ENCODE data around the gene ARHGAP10.

ARHGAP10 gene

GRCh38 chr4:147739239-147739823, 7.4 kb downstream of the ARHGAP10 start:
- no peak for TF ChIP-seq CTCF (IDR thresholded peaks at IDR 0.05; ENCODE audit: low read depth, low read length, missing control alignments)
- DNase-seq (ENCODE audit: low read depth): no peak
- H3K4me3 ChIP-seq (ENCODE audit: low read depth, low read length): no peak overlapping the region

GRCh38 chr4:147740176-147740575, 8.3 kb downstream of the ARHGAP10 start:
- TF ChIP-seq CTCF (IDR thresholded peaks at IDR 0.05; ENCODE audit: low read depth, low read length, missing control alignments): no peak
- no peak for DNase-seq (ENCODE audit: low read depth)
- no peak overlapping the region for H3K4me3 ChIP-seq (ENCODE audit: low read depth, low read length)

- no peak for TF ChIP-seq CTCF (IDR thresholded peaks at IDR 0.05; ENCODE audit: low read depth, low read length, missing control alignments)
- DNase-seq (ENCODE audit: low read depth): no peak
- H3K4me3 ChIP-seq (ENCODE audit: low read depth, low read length): no peak overlapping the region
These were observed 9.4 kb downstream of the ARHGAP10 start for GRCh38 chr4:147741190-147741788.

GRCh38 chr4:147747787-147748454, 16.0 kb downstream of the ARHGAP10 start:
- DNase-seq (ENCODE audit: low read depth): no peak
- no peak for TF ChIP-seq CTCF (IDR thresholded peaks at IDR 0.05; ENCODE audit: low read depth, low read length, missing control alignments)
- no peak overlapping the region for H3K4me3 ChIP-seq (ENCODE audit: low read depth, low read length)

- no peak for TF ChIP-seq CTCF (IDR thresholded peaks at IDR 0.05; ENCODE audit: low read depth, low read length, missing control alignments)
- peak overlapping the region; percentile 16; the same call in 1 of the 2 replicates for H3K4me3 ChIP-seq (ENCODE audit: low read depth, low read length)
- DNase-seq (ENCODE audit: low read depth): no peak
These were observed 18.0 kb downstream of the ARHGAP10 start for GRCh38 chr4:147749811-147750321.

- TF ChIP-seq CTCF (IDR thresholded peaks at IDR 0.05; ENCODE audit: low read depth, low read length, missing control alignments): no peak
- no peak overlapping the region for H3K4me3 ChIP-seq (ENCODE audit: low read depth, low read length)
- DNase-seq (ENCODE audit: low read depth): no peak
These were observed 21.2 kb downstream of the ARHGAP10 start for GRCh38 chr4:147753047-147753446.
